SK-N-DZ (cell line): ENCODE data around the gene HTR3B.
A peak's percentile ranks its signal among the peaks of the same experiment; 100 is the strongest.

ENCODE experiments used
- DNase-seq: peaks from one replicate; pipeline ENCODE4 v3.0.0-alpha.2; 2015; ENCODE audit warnings: low spot score
- small RNA-seq, 2 experiments: library from RNA; depleted of rRNA; stranded (forward); fragments of <200 nt; gene quantifications; one replicate each; pipeline ENCODE3, GENCODE V24; 2014

HTR3B gene

DNA sequence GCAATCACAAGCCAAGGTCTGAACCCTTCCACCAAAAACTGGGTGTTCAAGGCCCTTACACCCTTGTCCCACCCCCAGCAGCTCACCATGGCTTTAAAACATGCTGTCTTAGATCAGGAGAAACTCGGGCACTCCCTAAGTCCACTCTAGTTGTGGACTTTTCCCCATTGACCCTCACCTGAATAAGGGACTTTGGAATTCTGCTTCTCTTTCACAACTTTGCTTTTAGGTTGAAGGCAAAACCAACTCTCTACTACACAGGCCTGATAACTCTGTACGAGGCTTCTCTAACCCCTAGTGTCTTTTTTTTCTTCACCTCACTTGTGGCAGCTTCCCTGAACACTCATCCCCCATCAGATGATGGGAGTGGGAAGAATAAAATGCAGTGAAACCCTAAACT lies 85.3 kb downstream of the HTR3B start:
- no peak for DNase-seq

DNA sequence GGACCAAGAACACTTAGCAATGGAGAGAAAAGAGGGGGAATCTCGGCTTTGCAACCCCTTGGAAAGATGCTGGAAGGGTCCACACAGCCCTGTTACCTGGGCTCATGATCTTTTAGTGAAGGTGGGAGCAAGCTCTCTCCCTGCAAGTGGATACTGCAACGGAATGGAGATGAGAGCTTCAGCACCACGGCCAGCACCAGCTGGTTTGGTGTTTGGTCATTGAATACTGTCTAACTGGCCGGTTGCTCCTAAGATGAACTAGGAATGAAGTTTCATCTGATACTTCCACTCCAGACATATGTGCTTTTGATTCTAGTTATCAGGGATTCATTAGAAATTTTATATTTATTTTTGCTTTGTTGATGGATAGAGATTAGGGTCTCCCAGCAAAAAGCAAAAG lies 86.6 kb downstream of the HTR3B start:
- DNase-seq, result no peak

DNA sequence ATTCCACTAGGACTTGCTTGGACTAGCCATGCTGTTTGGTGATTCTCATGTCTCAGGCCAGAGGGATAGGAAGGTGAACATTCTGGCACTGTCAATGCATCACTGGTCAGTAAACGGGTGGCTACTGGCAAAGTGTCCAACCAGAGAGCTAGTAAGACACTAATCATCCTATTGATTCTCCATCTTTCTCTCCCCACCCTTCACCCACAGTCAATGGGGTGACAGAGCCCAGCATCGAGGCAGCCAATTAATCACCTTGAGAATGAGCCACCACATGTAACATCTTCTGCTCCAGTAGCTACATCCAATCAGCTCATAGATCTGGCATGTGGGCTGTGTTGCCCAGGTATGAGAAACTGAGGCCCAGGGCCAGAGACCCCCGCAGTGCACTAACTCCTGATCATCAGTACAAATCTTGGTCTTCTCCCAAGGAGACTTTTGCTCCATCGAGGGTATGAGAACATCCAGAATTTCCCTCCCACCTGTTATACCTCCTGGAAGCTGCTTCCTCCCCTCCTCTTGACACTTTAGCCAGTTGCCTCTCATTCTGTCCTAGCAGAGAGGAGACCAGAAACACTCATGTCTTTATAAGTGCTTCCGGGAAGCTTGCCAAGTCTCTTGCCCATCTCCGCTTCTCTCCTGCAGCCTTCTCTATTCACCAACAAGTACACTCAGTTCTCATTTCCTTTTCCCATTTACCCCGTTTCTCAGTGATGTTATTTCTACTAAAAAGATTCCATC lies 87.3 kb downstream of the HTR3B start:
- DNase-seq, result peak; percentile 42

DNA sequence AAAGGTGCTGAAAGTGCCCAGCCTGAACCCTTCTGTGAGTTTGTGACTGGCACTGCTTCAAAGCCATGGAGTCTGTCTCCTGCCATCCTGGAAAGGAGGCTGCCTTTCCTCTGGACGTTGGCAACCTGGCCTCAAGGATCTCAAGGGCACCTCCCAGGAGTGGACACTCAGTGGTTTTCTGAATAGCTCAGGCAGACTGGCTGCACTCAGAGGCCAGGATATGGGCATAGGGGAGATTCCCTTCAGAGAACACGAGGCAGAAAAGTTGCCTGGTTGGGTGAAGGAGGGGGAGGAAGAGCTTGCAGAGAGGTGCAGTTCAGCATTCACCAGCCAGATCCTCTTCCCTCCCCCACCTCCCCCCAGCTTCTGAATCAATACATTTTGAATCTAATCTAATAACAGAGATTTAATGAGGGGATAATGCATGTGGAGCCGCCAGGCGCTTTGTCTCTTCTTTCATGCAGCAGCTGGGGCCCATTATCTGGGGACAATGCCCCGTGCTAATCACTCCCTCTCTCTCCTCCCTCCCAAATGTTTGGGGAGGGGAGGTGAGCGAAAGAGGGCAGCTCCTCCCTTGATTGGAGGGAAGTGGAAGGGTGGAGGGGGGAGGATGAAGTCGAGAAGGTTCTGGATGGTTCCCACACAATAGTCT lies 88.0 kb downstream of the HTR3B start:
- DNase-seq, result peak; percentile 74

DNA sequence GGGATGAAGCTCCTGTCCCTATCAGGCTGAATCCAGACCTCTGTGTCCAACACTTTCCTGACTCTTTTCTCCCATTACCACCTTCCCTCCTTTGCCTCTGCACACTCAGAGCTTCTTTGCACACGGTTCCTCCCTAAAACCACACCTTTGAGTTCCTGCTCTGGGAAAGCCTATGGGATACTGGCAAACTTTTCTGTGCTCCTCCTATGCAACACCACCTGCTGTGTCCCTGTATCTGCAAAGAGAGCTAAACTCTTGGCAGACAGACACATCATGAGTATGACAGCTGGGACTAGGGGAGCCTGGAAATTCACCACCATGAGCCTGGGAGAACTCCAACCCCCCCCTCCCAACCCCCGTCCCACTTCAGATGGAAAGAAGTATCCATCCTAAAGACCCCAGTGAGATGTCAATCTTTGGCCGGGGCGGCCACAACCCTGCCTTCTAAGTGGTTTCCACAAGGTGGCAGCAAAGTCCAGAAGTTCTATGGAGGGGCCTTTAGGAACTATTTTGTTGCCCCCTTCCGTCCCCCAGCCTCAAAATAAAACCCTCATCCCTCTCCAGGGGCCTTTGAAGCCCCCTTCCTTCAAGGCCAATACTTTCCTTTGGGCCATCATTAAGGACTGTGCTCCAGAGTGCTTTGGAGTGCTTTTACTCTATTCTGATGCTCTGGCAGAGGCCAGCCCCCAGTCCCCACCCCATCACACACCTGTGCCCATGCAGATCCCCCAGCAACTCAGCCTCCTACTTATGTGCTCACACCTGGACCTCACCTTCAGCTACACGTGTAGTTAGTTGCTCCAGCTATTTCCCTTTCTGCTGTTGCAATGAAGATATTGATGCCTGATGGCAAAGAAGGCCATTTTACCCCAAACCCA lies 89.7 kb downstream of the HTR3B start:
- peak; percentile 19 for DNase-seq

Small RNA genes lying within 50 kb of the gene (small RNA-seq; reads per million reads assigned to genes)
- gene RNU6-1107P, result 0 reads per million in 2 experiments
